Hippocampal formation (tissue), 2 donors: ENCODE data around the gene DISC1.

Experiments used
- DNase-seq, 2 donors: peaks; one replicate each; lab custom pipeline; 2025; lab: John Stamatoyannopoulos, UW

Gene DISC1

DNA sequence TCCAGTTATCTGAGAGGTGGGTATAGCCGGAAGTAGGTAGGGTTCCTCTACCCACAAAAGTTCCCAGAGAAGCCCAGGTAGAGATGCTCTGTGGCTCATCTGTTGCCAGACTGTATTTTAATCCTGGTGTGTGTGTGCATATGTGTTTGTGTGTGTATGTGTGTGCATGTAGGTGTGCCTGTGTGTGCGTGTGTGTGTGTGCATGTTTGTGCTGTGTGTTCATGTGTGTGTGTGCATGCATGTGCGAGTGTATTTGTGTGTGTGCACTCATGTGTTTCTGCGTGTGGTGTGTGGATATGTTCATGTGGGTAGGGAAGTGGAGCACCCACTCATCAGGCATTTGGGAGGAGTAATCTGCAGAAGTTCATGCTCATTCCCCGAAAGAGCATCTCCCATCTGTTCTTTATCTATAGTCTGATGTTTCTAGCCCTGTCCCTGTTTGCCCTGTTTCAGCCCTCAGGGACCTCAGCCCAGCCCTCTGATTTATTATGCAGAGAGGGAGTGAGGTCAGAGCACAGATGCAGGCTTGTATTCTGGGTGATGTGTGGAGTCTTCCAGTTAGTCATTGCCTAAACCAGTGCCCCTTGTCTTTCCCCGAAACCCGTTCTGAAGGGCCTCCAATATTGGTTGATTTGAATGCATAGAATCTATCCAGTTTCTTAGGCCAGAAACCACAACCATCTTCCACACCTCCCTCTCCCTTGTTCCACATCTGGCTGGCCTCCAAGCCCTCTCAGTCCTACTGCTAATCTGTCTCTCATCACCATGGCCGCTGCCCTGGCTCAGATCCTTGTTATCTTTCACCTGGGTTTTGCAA lies 69.1 kb downstream of the DISC1 start:
- peak; percentile 27 to 62 for DNase-seq

DNA sequence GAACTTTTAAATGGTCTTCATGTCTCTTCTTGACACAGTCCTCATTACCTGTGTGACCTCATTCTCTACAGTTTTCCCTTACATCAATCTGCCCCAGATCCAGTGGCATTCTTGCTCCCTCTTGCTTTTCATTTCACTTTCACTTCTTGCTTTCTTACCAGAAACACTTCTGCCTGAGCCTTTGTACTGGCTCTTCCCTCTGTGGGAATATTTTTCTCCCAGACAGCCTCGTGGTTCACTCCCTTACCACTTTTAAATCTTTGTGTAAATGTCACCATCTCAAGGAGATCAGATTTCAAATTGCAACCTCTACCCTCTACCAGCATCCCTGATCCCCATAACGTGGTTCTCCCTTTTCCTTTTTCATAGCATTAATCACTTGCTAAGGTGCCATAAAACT lies 73.2 kb downstream of the DISC1 start:
- no peak for DNase-seq

DNA sequence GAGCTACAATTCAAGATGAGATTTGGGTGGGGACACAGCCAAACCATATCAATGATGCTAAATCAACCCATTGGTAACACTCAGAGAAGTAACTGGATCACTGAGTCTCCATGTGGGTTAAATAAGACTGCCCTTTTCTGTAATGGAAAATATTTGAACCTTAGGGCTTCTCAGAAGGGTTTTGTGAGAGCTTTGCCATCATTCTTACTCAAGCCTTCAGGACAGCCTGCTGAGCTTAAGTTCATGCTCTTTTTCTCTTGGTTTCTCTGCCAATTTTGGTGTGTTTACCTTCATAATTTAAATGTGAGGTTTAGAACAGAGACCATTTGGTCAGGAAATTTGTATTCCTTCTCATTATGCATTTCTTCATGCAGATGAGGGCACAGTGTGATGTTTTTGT lies 74.7 kb downstream of the DISC1 start:
- no peak for DNase-seq

DNA sequence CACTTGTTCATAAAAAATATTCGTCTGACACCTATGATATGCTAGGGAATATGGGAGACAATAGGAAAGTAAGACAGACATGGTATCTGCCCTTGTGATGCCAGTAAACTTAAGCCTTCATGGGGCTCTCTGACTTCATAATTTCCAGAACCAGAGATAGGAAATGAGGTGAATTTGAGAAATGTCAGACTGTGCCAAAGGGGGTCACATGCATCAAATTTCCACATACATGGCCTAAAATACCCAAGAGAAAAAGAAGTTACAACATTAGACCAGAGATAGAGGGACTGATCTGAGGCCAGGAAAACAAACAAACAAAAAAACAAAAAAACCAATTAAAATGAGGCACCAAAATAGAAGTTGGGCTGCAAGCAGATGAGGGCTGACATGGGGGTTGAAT lies 75.7 kb downstream of the DISC1 start:
- no peak for DNase-seq

DNA sequence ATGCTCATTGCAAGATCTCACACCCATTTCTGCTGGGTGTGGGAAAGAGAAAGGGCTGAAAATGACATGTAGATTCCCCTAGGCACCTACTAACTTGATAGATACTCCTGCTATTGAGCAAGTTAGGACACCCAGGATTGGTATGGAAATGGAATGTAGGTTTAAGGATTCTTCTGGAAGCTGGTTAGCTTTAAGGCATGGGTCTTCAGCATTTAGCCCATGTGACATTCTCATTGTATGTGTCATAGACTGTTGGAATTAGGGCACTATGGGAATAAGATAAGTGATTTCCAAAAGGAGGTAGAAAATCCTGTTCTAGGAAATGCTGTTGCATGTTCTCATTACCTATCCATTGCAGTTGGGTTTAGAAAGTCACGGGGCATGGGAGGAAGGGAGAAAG lies 76.2 kb downstream of the DISC1 start:
- no peak for DNase-seq

DNA sequence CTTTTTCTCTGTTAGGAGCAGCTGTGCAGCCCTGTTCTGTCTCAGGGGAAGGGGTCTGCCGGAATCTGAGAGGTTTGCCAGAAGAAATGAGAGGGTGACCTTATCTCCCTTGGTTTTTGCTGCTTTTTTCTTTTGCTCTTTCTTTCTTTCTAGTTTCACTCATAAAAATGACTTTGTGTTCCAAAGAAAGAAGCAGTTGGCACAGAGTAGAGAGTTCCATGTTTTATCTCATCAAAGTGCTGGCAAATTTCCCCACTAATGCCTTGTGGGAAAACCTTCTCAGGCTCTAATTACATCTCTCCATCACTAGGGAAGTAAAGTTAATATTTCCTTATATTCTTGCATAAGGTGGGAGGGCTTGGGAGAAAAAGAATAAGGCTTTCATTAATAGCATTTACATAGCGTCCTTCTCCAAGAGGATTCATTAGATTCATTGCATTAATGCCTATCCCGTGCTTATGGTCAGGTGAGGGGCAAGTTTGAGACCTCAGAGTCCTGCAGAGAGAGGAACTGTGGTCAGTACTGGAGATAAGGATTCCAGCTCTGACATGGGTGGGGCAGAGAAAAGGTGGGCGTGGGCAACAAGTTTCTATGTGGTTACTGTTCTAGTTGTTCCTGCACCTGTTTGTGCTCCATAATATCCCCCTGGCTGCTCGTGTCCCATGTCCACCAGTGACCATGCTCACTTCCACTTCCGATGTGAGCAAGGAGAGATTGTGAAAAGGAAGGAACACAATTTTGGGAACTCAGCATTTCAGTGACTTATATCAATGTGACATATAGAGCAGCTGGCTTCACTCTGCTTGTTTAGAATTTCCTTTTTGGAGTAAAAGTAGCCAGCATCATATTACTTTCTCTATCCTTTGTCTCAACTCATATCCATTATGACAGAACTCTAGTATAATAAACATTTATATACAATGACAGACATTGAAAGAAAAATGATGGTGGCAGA lies 79.5 kb downstream of the DISC1 start:
- DNase-seq: no peak

DNA sequence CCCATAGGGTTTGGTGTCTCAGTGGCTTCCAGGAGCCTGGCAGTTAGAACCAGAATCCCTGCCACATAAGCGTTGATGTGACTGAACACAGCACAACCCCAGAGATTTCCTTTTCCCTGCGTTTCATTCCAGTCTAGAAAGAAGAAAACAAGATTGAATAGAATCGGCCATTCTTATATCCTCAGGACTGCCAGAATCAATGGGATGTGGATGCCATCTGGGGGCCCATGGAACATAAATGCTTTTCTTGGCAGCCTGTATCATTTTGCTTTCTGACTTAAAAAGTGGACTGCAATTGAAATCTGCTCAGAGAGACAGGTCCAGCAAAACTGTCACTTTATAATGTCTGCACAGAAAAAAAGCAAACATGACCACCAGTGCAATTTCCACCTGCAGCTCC lies 80.3 kb downstream of the DISC1 start:
- DNase-seq: no peak

DNA sequence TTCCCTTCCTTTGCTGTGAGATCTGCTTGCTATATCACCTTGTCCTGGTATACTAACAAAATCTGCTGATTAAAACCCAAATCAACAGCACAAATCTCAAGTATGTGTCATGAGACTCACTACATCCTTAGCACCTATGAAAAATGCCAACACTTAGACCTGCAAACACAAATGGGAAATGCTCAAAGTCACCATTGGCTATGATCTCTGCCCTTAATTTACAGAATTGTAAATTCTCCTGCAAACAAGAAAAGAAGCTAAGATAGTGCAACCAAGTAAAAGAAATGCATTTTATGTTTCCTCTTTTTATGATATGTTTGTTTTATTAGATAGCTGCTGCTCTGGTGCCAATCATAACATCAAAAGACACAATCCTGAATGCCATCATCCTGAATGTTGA lies 80.8 kb downstream of the DISC1 start:
- no peak for DNase-seq

DNA sequence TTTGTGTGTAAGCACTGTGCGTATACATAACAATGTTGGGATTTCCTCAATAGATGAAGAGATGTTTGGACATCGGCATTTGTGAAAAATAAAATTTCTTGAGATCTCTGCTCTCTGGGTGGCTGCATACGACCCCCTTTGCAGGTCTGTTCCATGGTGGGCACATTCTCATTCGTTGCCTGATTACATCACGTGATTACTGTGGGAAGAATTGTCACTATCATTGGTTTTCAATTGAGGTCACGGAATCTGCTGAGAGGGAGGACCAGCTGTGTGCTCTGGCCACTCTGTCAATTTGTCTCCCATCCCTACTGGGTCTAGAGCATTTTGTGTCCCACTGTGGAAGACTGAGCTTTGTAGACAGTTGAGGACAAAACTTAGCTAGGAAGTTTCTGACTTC lies 81.8 kb downstream of the DISC1 start:
- DNase-seq: no peak

DNA sequence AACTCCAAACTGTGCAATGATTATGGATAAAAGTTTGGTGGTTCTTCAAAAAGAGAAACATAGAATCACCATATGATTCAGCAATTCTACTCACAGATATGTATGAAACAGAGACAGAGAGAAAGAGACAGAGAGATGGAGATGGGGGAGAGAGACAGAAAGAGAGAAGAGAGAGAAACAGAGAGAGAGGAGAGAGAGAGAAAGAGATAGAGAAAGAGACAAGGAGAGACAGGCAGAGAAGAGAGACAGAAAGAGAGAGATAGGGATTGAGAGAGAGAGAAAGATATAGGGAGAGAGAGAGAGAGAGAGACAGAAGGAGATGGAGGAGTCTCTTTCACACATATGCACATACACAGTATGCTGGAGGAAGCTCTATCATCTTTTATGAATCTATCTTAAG lies 87.8 kb downstream of the DISC1 start:
- DNase-seq: no peak

DNA sequence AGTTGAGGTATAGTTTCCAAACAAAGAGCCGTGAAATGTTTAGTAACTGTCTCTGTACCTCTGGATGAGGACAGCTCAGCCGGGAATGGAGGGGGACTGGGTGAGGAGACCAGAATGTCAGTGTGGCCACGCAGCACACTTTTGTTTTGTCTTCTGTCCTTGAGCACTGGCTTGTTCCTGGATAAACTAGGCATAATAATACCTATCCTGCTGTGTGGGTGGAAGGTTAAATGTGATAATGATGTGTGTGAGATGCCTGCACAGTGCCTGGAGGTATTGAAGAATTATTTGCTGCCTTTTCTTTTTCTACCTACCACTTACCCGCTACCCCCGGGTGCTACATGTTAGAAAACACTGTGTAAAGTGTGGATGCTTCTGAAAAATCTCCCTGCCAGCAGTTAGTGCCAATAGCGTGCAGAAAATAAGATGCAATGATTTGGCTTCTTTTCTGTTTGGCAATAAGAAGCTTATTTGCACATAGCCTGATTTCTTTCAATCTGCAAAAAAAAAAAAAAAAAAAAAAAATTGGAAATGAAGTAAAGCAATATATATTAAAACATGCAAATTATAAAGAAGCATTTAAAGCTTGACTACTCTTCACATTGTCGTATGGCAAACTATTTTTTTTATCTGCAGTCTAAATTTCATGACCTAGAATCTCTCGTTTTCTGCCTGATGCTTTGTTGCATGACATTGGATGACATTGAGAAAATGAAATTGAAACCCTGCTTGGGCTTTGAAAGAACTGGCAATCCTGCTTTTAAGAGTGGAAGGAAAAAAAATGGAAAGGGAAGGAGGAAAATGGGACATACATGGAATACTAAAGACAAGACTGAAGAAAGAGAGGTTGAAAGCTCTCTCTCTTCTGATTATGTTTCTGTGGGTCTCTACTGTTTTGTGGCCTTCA lies 89.5 kb downstream of the DISC1 start:
- DNase-seq: no peak

DNA sequence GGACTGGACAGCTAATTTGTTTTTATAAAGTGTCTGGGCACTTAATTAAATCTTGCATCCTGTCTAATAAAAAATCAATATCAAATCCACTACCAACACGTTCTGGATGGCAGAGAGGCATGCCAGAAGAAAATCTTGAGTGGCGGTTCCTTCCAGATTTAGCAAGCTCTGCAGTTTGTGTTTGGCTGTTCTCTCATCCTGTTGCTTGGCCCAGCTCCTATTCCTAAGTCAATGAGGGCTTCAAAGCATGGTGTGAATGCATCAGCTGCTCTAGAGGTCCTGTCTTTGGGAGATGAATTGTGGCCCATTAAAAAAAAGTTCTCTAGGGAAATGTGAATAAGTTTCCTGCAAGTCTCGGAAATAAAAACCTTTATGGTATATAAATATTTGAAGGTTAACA lies 90.3 kb downstream of the DISC1 start:
- no peak for DNase-seq

DNA sequence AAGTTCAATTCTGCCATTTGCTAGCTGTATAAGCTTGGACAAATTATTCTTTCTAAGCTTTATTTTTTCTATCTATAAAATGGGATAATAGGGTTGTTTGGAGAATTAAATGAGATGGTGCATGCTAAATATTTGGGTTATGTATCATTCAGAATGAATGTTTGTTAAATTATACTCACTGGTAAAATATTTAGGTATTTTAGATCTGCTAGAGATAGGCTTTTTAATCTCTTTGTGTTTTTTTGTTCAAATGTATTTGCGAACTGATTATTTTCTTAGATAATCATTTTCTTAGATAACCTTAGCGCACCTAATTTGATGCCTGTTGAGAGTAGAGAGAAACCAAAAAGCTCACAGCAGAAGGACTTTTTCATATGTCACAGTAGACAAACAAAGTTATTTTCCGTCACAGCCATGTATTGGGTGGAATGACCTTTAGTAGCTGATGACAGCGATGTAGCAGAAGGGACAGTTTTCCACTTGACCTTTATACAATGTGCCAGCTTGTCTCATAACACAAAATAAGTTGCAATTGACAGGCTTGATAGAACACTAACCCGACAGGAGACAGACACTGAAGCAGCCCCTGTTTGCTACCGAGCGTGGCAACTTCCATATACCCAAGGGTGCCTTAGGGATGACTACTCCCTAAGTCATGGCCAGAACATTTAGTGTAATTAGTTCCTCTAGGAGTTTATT lies 93.0 kb downstream of the DISC1 start:
- no peak for DNase-seq

DNA sequence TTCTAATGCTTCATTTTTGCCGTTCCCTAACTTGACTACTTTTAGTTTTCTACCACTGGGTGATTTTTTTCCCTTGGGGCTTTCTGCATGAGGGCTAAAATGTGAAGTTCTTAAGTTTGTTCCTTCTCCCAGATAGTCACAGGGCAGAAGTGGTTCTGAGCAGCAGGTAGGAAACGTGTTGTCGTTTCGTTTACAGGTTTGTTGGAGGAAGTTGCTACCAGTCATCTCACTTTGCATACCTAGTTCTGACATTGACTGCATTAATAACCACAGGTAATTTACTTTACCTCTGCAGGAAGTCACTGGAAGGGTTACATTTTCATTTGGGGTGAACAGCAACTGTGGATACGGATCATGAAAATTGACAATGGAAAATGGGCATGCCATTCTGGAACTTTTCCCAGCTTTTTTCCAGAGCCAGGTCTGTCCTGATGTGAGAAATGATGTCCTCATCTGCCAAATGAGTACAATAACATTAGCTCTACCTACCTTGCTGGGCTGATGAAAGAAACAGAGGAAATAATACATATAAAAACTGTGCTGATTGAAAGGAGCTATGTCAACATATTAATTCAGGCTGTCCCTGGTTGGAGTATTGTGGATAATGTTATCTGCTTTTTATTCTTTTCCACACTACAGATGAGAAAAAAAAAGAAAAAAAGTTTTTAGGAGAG lies 94.2 kb downstream of the DISC1 start:
- no peak for DNase-seq

DNA sequence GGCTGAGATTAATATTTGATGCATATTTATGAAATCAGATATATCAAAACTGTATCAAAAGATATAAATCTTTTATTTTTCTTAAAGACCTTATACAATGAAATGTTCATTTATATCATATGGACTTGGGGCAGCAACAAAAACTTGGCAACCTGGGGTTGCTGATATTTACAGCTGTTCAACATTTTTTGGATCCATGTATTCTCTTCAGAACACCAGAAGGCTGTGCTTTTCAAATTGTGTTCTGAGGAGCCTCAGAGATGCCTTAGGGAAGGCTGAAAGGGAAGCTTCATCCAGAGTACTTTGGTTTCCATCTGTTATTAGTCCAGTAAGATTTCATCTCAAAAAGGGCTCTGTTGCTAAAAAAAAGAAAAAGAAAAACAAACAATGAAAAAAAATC lies 94.8 kb downstream of the DISC1 start:
- DNase-seq: no peak

DNA sequence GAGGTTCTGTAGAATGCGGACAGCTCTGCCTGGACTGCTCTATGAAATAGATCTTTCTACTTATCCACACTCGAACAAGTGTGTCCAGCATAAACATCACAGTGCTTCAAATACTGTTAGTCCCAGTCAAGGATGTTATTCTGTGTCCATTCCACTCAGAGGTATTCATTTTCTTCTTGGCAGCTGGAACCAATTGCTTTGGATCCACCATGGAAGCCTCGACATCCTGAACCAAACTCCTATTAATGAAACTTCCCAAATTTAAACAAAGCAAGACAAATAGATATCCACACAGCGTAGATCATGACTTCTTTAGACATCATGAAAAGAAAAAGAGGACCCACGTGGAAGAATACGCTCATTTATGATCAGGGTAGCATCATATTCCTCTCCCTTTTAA lies 95.8 kb downstream of the DISC1 start:
- no peak for DNase-seq

DNA sequence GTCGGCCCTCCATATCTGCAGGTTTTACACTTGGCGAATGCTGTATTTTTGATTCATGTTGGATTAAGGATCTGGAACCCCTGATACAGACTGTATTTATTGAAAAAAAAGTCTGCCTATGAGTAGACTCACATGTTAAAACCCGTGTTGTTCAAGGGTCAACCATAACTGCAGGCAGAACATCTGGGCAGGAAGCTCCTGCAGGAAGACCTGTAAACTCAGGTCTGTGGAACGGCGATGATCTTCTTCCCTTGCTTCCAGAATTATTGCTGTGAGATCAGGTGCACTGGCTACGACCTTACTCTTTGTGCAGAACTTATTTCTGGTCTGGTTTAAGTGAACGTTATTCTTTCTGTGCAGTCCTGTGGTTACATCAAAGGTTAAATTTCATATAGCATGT lies 96.6 kb downstream of the DISC1 start:
- DNase-seq: no peak

DNA sequence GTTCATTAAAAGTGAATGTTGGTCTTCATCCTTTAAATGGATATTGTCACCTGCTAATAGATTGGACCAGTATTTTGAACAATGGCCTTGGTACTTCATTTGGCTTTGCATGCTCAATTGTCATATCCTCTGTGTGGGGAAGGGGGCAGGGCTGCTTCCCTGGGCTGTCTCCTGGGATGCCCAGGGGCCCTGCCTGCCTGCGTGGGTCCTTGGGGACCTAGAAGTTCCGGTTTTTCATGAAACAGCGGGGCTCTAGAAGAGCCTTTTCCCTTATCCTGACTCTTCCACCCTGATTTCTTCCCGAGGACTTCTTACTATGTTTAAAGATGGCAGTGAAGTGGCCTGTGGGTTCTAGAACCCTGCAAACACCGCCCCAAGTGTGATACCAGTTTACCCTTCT lies 97.5 kb downstream of the DISC1 start:
- no peak for DNase-seq

DNA sequence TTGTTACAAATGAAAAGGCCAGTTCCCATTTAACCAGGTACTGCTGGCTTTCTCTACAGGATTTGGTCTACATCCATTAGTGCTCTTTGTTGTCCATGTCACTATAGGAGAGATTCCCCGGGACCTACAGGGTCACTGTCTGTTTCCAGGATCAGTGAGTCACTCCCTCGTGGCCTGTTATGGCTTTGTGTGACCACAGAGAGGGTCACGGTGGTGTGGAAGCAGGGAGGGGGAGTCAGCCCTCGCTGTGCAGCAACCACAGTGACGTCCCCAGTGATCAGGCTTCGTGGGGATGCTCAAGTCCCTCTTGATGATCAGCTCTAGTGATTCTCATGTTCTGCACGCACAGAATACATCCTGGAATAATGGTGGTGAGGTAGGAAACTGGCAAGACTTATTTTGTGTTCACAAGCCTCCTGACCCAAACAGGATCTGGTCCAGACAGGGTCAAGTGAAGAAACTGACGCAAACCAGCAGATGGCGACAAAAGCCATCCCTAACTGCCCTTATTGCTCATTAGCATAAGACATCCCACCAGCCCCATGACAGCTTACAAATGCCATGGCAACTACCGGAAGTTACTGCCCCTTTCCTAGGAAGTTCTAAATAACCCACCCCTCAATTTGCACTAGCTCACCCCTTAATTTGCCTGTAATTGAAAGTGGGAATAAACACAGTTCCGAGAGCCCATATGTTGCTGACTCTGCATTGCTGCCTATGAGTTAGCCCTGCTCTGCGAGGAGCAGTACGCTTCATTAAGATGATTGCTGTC lies 98.5 kb downstream of the DISC1 start:
- peak in 1 of 2 donors; percentile 6 for DNase-seq

DNA sequence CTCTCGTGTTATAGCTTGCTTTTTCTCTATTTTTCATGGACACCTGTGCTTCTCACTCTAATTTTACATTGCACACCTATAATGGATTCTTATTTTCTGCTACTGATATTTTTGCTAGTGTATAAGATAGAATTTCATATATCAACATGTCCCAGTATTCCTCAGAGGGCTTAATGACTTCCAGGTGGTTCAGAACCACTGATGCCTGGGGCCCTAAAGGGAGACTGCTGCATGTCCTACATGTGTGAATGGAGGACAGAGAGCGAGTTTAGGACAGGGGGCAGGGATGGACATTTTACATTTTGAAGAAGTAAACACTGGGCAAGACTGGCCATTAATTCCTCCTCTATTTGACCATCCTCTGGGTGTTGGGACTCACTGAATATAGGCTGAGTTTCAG lies 100.6 kb downstream of the DISC1 start:
- DNase-seq: no peak
